HEK293 (cell line): ENCODE data around the gene EIPR1.

Experiments
- CTCF ChIA-PET: fragments of 350-600 bp; formaldehyde crosslinking; extraction: SDS; loops from one replicate; lab custom pipeline; 2021; ENCODE audit warnings: antibody characterized with exemption; lab: Yijun Ruan, JAX
- POLR2A ChIA-PET: fragments of 300-600 bp; formaldehyde crosslinking; extraction: SDS; loops from one replicate; lab custom pipeline; 2020; ENCODE audit warnings: antibody characterized with exemption, inconsistent platforms; lab: Yijun Ruan, JAX
- H3K27ac ChIP-seq: fragments of 200-500 bp; sonication (Bioruptor generic); 2 replicates; pipeline ENCODE4 v1.5.1; 2014; ENCODE audit warnings: low read depth, low read length, control low read depth, inconsistent platforms; ENCODE audit errors: extremely low read depth
- H3K36me3 ChIP-seq, 2 experiments: fragments of 200-500 bp in 1 of 2; sonication (Bioruptor generic) in 1 of 2; 1 replicate in 1 of 2; 2 replicates in 1 of 2; pipeline ENCODE4 v1.5.1; 2014 to 2017; ENCODE audit warnings: inconsistent platforms in 2 of 2, low read length in 2 of 2; ENCODE audit not compliant: control insufficient read depth in 2 of 2, insufficient read depth in 1 of 2
- H3K4me1 ChIP-seq: fragments of 200-500 bp; sonication (Bioruptor generic); 2 replicates; pipeline ENCODE4 v1.5.1; 2014; ENCODE audit warnings: mild to moderate bottlenecking, low read length, inconsistent platforms; ENCODE audit not compliant: control insufficient read depth, insufficient read depth
- H3K4me3 ChIP-seq: 2 replicates; pipeline ENCODE4 v1.5.1; 2011; ENCODE audit warnings: low read depth, mild to moderate bottlenecking, control low read depth, low read length, moderate library complexity
- H3K9me3 ChIP-seq: fragments of 200-500 bp; sonication (Bioruptor generic); 2 replicates; pipeline ENCODE4 v1.5.1; 2014; ENCODE audit warnings: low read depth, low read length, inconsistent platforms; ENCODE audit not compliant: control insufficient read depth, insufficient read depth
- GLI2 ChIP-seq: fragments of 450-650 bp; formaldehyde crosslinking; IDR thresholded peaks from 2 replicates; pipeline ENCODE4; 2017; ENCODE audit warnings: missing biosample characterization, missing genetic modification characterization, low read depth, borderline replicate concordance
- GLIS1 ChIP-seq: fragments of 450-650 bp; formaldehyde crosslinking; IDR thresholded peaks from 2 replicates; pipeline ENCODE4 v1.5.1; 2016; ENCODE audit warnings: missing biosample characterization, missing genetic modification characterization
- HOXA7 ChIP-seq: sonication (generic); formaldehyde crosslinking; IDR thresholded peaks from 2 replicates; pipeline ENCODE4 v1.8.1; 2022; ENCODE audit warnings: missing genetic modification reagents, borderline replicate concordance
- KLF16 ChIP-seq: fragments of 450-650 bp; formaldehyde crosslinking; IDR thresholded peaks from 2 replicates; pipeline ENCODE4 v1.5.1; 2017; ENCODE audit warnings: missing biosample characterization, missing genetic modification characterization
- REPIN1 ChIP-seq: fragments of 450-650 bp; formaldehyde crosslinking; IDR thresholded peaks from 2 replicates; pipeline ENCODE4 v1.5.1; 2017; ENCODE audit warnings: missing biosample characterization, missing genetic modification characterization, low read depth
- TRIM28 ChIP-seq: IDR thresholded peaks from 2 replicates; pipeline ENCODE4 v1.6.1; 2011; ENCODE audit warnings: low read length, control low read depth, borderline replicate concordance
- ZBTB8A ChIP-seq: fragments of 450-650 bp; formaldehyde crosslinking; IDR thresholded peaks from 2 replicates; pipeline ENCODE4 v1.5.1; 2016; ENCODE audit warnings: missing biosample characterization, missing genetic modification characterization
- ZNF112 ChIP-seq: fragments of 450-650 bp; formaldehyde crosslinking; IDR thresholded peaks from 2 replicates; pipeline ENCODE4 v1.5.0; 2017; ENCODE audit warnings: missing biosample characterization, missing genetic modification characterization
- ZNF157 ChIP-seq: fragments of 450-650 bp; formaldehyde crosslinking; IDR thresholded peaks from 2 replicates; pipeline ENCODE4 v1.5.1; 2016; ENCODE audit warnings: missing biosample characterization, missing genetic modification characterization
- ZNF366 ChIP-seq: fragments of 450-650 bp; formaldehyde crosslinking; conservative IDR thresholded peaks from 2 replicates; pipeline ENCODE4 v1.5.1; 2016; ENCODE audit warnings: missing biosample characterization, missing genetic modification characterization
- ZNF391 ChIP-seq: fragments of 450-650 bp; formaldehyde crosslinking; IDR thresholded peaks from 2 replicates; pipeline ENCODE4 v1.5.1; 2016; ENCODE audit warnings: low read depth, missing biosample characterization, missing genetic modification characterization, borderline replicate concordance
- ZNF423 ChIP-seq: fragments of 450-650 bp; formaldehyde crosslinking; IDR thresholded peaks from 2 replicates; pipeline ENCODE4 v1.5.1; 2016; ENCODE audit warnings: missing biosample characterization, missing genetic modification characterization
- ZNF561 ChIP-seq: fragments of 450-650 bp; IDR thresholded peaks from 2 replicates; pipeline ENCODE4 v1.5.1; 2018; ENCODE audit warnings: missing biosample characterization, missing genetic modification characterization, borderline replicate concordance
- ZNF596 ChIP-seq: fragments of 450-650 bp; IDR thresholded peaks from 2 replicates; pipeline ENCODE4 v1.5.0; 2018; ENCODE audit warnings: missing biosample characterization, mild to moderate bottlenecking, missing genetic modification characterization, moderate library complexity
- ZNF660 ChIP-seq: fragments of 450-650 bp; IDR thresholded peaks from 2 replicates; pipeline ENCODE4 v1.5.1; 2018; ENCODE audit warnings: missing biosample characterization, mild to moderate bottlenecking, missing genetic modification characterization
- ZNF747 ChIP-seq: fragments of 450-650 bp; formaldehyde crosslinking; IDR thresholded peaks from 2 replicates; pipeline ENCODE4 v1.5.1; 2016; ENCODE audit warnings: missing biosample characterization, missing genetic modification characterization
- TF ChIP-seq, protein P1 (sequence below): fragments of 450-650 bp; formaldehyde crosslinking; IDR thresholded peaks from 2 replicates; pipeline ENCODE4; 2016; ENCODE audit warnings: missing biosample characterization, missing genetic modification characterization
- TF ChIP-seq, protein P2 (sequence below): fragments of 450-650 bp; IDR thresholded peaks from 2 replicates; pipeline ENCODE4 v1.5.1; 2018; ENCODE audit warnings: missing biosample characterization, missing genetic modification characterization
- TF ChIP-seq, protein P3 (sequence below): fragments of 450-650 bp; formaldehyde crosslinking; IDR thresholded peaks from 2 replicates; pipeline ENCODE4 v1.5.1; 2016; ENCODE audit warnings: missing biosample characterization, missing genetic modification characterization, low read depth
- TF ChIP-seq, protein P4 (sequence below): fragments of 450-650 bp; formaldehyde crosslinking; IDR thresholded peaks from 2 replicates; pipeline ENCODE4 v1.5.1; 2016; ENCODE audit warnings: missing biosample characterization, missing genetic modification characterization
- TF ChIP-seq, protein P5 (sequence below): sonication (generic); formaldehyde crosslinking; IDR thresholded peaks from 2 replicates; pipeline ENCODE4 v1.8.1; 2022; ENCODE audit warnings: mild to moderate bottlenecking, moderate library complexity, missing genetic modification reagents
- TF ChIP-seq, protein P6 (sequence below): fragments of 450-650 bp; formaldehyde crosslinking; IDR thresholded peaks from 2 replicates; pipeline ENCODE4 v1.5.1; 2016; ENCODE audit warnings: missing biosample characterization, missing genetic modification characterization
- TF ChIP-seq, protein P7 (sequence below): fragments of 450-650 bp; formaldehyde crosslinking; IDR thresholded peaks from 2 replicates; pipeline ENCODE4 v1.5.1; 2016; ENCODE audit warnings: missing biosample characterization, missing genetic modification characterization

Gene EIPR1

DNA sequence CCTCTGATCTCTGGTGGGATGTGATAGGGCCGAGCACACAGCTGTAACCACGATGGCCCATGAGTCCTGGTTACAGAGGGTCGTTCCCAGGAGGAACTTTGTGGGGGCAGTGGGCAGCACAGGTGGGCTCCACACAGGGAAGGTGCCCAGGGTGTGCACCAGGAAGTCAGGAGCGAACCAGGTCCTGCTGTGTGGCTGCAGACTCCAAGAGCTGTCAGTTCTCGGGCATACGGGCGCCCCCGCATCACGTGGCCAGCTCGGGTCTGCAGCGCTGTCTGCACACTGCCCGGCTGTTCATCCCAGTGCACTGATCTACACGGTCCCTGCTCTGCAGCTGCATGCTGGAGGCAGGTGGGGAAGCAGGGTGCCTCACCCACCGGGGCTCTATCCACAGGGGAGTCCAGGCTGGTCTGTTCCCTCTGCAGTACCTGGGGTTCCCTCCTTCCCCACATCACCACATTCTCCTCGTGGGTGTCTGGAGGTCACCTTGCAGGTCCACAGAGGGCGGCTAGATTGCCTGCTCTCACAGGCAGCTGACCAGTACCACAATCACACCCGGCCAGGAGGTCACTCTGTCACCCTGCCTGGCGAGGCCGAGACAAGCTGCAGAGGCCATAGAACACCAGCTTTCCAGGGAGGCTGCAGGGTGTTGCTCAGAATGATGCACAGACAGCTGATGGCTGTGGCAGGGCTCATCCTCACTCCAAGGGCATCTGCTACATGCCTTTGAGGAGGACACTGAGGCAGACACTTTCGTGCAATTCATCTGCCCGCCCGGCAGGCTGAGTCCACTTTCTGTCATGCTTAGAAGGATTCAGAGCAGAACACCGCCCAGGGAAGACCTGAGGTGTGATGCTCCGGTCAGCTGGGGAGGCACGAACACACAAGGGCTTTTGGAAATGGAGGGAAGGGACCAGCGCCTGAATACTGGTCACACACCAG lies 202.7 kb downstream of the EIPR1 start:
- Histone ChIP-seq H3K36me3 (peaks cover 0 to 8% of the 10 kb centered on the region in 2 experiments; a peak in 1 of 3 replicates), H3K4me3 (no peak overlapping the region), H3K9me3 (no peaks in the 10 kb centered on the region), H3K4me1 (no peaks in the 10 kb centered on the region), H3K27ac (no peak overlapping the region)
- TF ChIP-seq, protein P1, sequence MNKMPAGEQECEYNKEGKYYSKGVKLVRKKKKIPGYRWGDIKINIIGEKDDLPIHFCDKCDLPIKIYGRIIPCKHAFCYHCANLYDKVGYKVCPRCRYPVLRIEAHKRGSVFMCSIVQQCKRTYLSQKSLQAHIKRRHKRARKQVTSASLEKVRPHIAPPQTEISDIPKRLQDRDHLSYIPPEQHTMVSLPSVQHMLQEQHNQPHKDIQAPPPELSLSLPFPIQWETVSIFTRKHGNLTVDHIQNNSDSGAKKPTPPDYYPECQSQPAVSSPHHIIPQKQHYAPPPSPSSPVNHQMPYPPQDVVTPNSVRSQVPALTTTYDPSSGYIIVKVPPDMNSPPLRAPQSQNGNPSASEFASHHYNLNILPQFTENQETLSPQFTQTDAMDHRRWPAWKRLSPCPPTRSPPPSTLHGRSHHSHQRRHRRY (tag by site-specific recombination): no peak
- TF ChIP-seq GLI2 (tag by site-specific recombination) (no peak), ZNF423 (tag by site-specific recombination) (no peak), KLF16 (no peak)
- TF ChIP-seq, protein P2, sequence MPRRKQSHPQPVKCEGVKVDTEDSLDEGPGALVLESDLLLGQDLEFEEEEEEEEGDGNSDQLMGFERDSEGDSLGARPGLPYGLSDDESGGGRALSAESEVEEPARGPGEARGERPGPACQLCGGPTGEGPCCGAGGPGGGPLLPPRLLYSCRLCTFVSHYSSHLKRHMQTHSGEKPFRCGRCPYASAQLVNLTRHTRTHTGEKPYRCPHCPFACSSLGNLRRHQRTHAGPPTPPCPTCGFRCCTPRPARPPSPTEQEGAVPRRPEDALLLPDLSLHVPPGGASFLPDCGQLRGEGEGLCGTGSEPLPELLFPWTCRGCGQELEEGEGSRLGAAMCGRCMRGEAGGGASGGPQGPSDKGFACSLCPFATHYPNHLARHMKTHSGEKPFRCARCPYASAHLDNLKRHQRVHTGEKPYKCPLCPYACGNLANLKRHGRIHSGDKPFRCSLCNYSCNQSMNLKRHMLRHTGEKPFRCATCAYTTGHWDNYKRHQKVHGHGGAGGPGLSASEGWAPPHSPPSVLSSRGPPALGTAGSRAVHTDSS (tag by site-specific recombination): no peak
- ChIA-PET CTCF (no interaction called here), POLR2A (no interaction called here)

DNA sequence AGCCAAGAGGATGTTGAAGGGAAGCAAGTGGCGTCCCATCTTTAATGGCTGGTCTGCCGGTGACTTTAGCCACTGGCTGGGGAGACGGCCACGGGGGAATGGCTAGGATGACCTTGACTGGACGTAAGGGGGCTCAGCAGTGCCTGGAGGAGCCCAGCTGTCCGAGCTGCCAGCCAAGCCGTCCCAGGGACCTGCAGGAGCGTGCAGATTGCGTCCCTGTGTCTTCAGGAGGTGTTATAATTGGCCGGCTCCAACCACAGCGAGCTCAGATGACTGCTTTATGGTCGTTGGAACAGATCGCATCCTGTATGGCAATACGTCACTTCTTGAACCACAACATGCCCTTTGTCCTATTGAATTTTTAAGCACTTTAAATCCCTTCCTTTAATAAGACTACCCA lies 204.6 kb downstream of the EIPR1 start:
- peaks cover 0 to 8% of the 10 kb centered on the region in 2 experiments; a peak in 1 of 3 replicates for H3K36me3 ChIP-seq
- ChIA-PET CTCF (no interaction called here), POLR2A (no interaction called here)
- no peak overlapping the region for H3K27ac ChIP-seq
- no peaks in the 10 kb centered on the region for H3K4me1 ChIP-seq
- H3K4me3 ChIP-seq: no peak overlapping the region
- no peaks in the 10 kb centered on the region for H3K9me3 ChIP-seq
- TF ChIP-seq ZBTB8A (tag by site-specific recombination) (no peak), ZNF660 (tag by site-specific recombination) (no peak), ZNF596 (tag by site-specific recombination) (no peak), ZNF366 (tag by site-specific recombination) (no peak), GLIS1 (tag by site-specific recombination) (no peak), ZNF747 (tag by site-specific recombination) (no peak), REPIN1 (tag by site-specific recombination) (no peak), ZNF157 (tag by site-specific recombination) (no peak), TRIM28 (no peak), HOXA7 (CRISPR knock-in tag) (no peak), ZNF561 (tag by site-specific recombination) (no peak), ZNF391 (tag by site-specific recombination) (no peak), ZNF112 (no peak)
- TF ChIP-seq, protein P3, sequence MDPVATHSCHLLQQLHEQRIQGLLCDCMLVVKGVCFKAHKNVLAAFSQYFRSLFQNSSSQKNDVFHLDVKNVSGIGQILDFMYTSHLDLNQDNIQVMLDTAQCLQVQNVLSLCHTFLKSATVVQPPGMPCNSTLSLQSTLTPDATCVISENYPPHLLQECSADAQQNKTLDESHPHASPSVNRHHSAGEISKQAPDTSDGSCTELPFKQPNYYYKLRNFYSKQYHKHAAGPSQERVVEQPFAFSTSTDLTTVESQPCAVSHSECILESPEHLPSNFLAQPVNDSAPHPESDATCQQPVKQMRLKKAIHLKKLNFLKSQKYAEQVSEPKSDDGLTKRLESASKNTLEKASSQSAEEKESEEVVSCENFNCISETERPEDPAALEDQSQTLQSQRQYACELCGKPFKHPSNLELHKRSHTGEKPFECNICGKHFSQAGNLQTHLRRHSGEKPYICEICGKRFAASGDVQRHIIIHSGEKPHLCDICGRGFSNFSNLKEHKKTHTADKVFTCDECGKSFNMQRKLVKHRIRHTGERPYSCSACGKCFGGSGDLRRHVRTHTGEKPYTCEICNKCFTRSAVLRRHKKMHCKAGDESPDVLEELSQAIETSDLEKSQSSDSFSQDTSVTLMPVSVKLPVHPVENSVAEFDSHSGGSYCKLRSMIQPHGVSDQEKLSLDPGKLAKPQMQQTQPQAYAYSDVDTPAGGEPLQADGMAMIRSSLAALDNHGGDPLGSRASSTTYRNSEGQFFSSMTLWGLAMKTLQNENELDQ: no peak
- TF ChIP-seq, protein P4, sequence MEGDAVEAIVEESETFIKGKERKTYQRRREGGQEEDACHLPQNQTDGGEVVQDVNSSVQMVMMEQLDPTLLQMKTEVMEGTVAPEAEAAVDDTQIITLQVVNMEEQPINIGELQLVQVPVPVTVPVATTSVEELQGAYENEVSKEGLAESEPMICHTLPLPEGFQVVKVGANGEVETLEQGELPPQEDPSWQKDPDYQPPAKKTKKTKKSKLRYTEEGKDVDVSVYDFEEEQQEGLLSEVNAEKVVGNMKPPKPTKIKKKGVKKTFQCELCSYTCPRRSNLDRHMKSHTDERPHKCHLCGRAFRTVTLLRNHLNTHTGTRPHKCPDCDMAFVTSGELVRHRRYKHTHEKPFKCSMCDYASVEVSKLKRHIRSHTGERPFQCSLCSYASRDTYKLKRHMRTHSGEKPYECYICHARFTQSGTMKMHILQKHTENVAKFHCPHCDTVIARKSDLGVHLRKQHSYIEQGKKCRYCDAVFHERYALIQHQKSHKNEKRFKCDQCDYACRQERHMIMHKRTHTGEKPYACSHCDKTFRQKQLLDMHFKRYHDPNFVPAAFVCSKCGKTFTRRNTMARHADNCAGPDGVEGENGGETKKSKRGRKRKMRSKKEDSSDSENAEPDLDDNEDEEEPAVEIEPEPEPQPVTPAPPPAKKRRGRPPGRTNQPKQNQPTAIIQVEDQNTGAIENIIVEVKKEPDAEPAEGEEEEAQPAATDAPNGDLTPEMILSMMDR (tag by site-specific recombination): no peak
- TF ChIP-seq, protein P5, sequence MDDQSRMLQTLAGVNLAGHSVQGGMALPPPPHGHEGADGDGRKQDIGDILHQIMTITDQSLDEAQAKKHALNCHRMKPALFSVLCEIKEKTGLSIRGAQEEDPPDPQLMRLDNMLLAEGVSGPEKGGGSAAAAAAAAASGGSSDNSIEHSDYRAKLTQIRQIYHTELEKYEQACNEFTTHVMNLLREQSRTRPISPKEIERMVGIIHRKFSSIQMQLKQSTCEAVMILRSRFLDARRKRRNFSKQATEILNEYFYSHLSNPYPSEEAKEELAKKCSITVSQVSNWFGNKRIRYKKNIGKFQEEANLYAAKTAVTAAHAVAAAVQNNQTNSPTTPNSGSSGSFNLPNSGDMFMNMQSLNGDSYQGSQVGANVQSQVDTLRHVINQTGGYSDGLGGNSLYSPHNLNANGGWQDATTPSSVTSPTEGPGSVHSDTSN (CRISPR knock-in tag): no peak
- TF ChIP-seq, protein P6, sequence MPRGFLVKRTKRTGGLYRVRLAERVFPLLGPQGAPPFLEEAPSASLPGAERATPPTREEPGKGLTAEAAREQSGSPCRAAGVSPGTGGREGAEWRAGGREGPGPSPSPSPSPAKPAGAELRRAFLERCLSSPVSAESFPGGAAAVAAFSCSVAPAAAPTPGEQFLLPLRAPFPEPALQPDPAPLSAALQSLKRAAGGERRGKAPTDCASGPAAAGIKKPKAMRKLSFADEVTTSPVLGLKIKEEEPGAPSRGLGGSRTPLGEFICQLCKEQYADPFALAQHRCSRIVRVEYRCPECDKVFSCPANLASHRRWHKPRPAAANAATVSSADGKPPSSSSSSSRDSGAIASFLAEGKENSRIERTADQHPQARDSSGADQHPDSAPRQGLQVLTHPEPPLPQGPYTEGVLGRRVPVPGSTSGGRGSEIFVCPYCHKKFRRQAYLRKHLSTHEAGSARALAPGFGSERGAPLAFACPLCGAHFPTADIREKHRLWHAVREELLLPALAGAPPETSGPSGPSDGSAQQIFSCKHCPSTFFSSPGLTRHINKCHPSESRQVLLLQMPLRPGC (tag by site-specific recombination): no peak
- TF ChIP-seq, protein P7, sequence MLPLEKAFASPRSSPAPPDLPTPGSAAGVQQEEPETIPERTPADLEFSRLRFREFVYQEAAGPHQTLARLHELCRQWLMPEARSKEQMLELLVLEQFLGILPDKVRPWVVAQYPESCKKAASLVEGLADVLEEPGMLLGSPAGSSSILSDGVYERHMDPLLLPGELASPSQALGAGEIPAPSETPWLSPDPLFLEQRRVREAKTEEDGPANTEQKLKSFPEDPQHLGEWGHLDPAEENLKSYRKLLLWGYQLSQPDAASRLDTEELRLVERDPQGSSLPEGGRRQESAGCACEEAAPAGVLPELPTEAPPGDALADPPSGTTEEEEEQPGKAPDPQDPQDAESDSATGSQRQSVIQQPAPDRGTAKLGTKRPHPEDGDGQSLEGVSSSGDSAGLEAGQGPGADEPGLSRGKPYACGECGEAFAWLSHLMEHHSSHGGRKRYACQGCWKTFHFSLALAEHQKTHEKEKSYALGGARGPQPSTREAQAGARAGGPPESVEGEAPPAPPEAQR (tag by site-specific recombination): no peak
